ENCODE results near the gene CTSG.
"Not testable (repeated sequence)": the region's sequence is repeated elsewhere in the genome, so short reads cannot be mapped to it uniquely, and the experiment has no call there.

Gene CTSG

GRCh38 chr14:24542346-24542936 lies 33.6 kb downstream of the CTSG start:
- no peak for DNase-seq

- DNase-seq = peak; percentile 27
Measured at GRCh38 chr14:24535737-24536136, 40.3 kb downstream of the CTSG start.

GRCh38 chr14:24534286-24534685 lies 41.8 kb downstream of the CTSG start:
- DNase-seq = no peak

GRCh38 chr14:24525877-24526620 lies 50.0 kb downstream of the CTSG start:
- DNase-seq = not testable (repeated sequence)

Measured in stimulated activated CD8-positive, alpha-beta memory T cell treated with anti-CD3 and anti-CD28 coated beads, Interleukin-4, amount 100 ng/mL, for 48 hours (primary cell).